Measurements from ENCODE around the gene RAP2A.

The RAP2A gene

DNA sequence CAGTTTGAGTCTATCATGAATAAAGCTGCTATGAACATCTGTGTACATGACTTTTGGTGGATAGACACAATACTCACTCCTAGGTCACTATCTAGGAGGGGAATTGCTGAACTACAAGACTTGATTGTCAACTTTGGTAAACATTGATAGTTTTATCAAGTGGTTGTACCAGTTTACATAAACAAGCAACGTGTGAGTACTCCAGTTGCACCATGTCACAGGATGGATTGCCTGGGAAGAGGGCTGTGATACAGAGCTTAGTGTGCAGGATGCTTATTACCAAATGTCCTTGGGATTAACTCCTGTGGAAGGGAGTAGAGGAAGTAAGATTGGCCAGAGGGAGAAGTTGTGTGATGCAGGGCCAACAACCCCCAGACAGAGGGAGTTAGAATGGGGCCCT lies 37.7 kb downstream of the RAP2A start:
- no peaks in the 10 kb centered on the region for H4K20me1 ChIP-seq (ENCODE audit: insufficient read depth)
- no peaks in the 10 kb centered on the region for H3K4me1 ChIP-seq (ENCODE audit: low read depth, poor library complexity, severe bottlenecking)
- no peaks in the 10 kb centered on the region for H3K27me3 ChIP-seq (ENCODE audit: insufficient read depth, low read depth)
- H3K4me2 ChIP-seq = no peak overlapping the region
- no peak overlapping the region for H3K27ac ChIP-seq
- no peaks in the 10 kb centered on the region for H3K79me2 ChIP-seq (ENCODE audit: insufficient read depth, low read depth)
- H3K4me3 ChIP-seq (IDR thresholded peaks at IDR 0.05; ENCODE audit: insufficient read depth, low read depth, low read length) = no peak overlapping the region
- no peak overlapping the region for H3K9ac ChIP-seq
- H3K36me3 ChIP-seq (ENCODE audit: insufficient read depth) = no peaks in the 10 kb centered on the region
- TF ChIP-seq, protein P1, sequence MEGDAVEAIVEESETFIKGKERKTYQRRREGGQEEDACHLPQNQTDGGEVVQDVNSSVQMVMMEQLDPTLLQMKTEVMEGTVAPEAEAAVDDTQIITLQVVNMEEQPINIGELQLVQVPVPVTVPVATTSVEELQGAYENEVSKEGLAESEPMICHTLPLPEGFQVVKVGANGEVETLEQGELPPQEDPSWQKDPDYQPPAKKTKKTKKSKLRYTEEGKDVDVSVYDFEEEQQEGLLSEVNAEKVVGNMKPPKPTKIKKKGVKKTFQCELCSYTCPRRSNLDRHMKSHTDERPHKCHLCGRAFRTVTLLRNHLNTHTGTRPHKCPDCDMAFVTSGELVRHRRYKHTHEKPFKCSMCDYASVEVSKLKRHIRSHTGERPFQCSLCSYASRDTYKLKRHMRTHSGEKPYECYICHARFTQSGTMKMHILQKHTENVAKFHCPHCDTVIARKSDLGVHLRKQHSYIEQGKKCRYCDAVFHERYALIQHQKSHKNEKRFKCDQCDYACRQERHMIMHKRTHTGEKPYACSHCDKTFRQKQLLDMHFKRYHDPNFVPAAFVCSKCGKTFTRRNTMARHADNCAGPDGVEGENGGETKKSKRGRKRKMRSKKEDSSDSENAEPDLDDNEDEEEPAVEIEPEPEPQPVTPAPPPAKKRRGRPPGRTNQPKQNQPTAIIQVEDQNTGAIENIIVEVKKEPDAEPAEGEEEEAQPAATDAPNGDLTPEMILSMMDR (conservative IDR thresholded peaks at IDR 0.05; ENCODE audit: low read depth, low read length) = no peak
- H2AFZ ChIP-seq (ENCODE audit: low read depth) = no peak overlapping the region

DNA sequence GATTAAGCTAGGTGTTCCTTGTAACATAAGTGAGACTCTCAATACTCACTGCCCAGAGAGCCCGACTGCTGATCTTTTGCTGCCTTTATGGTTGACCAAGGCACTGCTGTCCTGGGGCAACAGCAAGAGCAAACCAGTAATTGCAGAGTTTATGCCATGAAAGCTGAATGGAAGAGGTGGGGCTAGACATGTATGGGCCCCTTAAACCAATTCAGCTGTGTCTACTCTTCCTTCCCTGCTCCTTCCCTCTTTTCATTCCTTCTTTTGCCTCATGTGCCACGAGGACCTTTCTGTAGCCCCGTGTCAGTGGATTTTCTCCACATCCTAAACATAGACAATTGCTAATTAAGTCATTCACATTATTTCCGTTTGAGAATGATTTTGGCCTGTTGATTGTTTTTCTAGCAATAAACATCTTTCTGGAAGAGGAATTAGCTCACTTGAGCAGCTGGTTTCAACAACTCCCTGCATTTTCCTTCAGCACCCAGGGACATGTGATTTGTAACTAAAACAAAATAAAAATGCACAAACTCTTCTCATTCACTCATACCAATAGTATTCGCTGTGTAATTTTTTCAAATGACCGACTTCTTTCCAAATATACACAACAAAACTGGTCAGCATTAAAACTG lies 40.5 kb downstream of the RAP2A start:
- no peak overlapping the region for H2AFZ ChIP-seq (ENCODE audit: low read depth)
- no peak overlapping the region for H3K27ac ChIP-seq
- H3K4me3 ChIP-seq (IDR thresholded peaks at IDR 0.05; ENCODE audit: insufficient read depth, low read depth, low read length) = no peak overlapping the region
- H3K9ac ChIP-seq = no peak overlapping the region
- no peak overlapping the region for H3K4me2 ChIP-seq
- H3K4me1 ChIP-seq (ENCODE audit: low read depth, poor library complexity, severe bottlenecking) = no peaks in the 10 kb centered on the region
- no peaks in the 10 kb centered on the region for H3K36me3 ChIP-seq (ENCODE audit: insufficient read depth)
- TF ChIP-seq, protein P1 (conservative IDR thresholded peaks at IDR 0.05; ENCODE audit: low read depth, low read length) = no peak
- H3K27me3 ChIP-seq (ENCODE audit: insufficient read depth, low read depth) = no peaks in the 10 kb centered on the region
- H3K79me2 ChIP-seq (ENCODE audit: insufficient read depth, low read depth) = no peaks in the 10 kb centered on the region
- H4K20me1 ChIP-seq (ENCODE audit: insufficient read depth) = no peaks in the 10 kb centered on the region

DNA sequence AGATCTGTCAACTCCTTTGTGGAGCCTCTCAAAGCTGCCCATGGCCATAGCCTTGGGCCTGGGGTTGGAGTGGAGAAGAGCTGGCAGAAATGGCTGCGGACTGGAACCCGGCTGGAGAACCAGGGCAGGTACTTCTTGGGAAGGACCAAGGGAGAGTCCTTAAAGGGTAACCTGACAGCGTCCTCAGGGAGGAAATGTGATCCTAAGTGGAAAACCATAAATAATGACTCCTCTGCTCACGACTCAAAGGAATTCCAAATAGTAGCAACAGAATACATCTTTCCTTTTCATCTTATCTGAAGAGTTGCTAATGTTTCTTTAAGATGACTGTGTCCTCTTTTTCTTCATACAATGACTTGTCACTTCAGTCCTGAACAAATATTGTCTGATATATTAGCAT lies 41.0 kb downstream of the RAP2A start:
- Histone ChIP-seq H3K4me2 (no peak overlapping the region), H3K79me2 (ENCODE audit: insufficient read depth, low read depth) (no peaks in the 10 kb centered on the region)

DNA sequence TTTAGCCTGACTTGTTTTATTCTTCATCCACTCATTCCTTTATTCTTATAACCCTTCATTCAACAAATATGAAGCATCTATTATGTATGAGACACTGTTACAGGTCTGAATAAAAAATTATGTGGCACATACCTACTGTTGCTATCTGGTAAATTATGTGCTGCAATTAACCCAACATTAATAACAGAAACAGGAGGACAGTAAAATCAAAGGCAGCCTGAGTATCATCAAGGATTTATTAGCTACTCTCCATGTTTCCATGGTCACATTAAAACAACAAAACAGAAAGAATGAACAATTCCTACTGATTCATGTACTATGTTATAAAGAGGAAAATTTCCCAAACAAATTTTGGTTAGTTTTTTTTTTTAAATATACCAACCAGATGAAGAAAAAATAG lies 43.9 kb downstream of the RAP2A start:
- Histone ChIP-seq H3K36me3 (ENCODE audit: insufficient read depth) (no peaks in the 10 kb centered on the region), H3K79me2 (ENCODE audit: insufficient read depth, low read depth) (no peaks in the 10 kb centered on the region), H3K4me1 (ENCODE audit: low read depth, poor library complexity, severe bottlenecking) (no peaks in the 10 kb centered on the region), H3K4me2 (no peak overlapping the region), H3K9ac (no peak overlapping the region), H3K4me3 (IDR thresholded peaks at IDR 0.05; ENCODE audit: insufficient read depth, low read depth, low read length) (no peak overlapping the region), H2AFZ (ENCODE audit: low read depth) (no peak overlapping the region), H4K20me1 (ENCODE audit: insufficient read depth) (no peaks in the 10 kb centered on the region), H3K27me3 (ENCODE audit: insufficient read depth, low read depth) (no peaks in the 10 kb centered on the region), H3K27ac (no peak overlapping the region)
- TF ChIP-seq, protein P1 (conservative IDR thresholded peaks at IDR 0.05; ENCODE audit: low read depth, low read length) = no peak

More for the DNA sequence above, 41.0 kb downstream of the RAP2A start:
- Histone ChIP-seq H3K9ac (no peak overlapping the region), H3K36me3 (ENCODE audit: insufficient read depth) (no peaks in the 10 kb centered on the region), H3K4me1 (ENCODE audit: low read depth, poor library complexity, severe bottlenecking) (no peaks in the 10 kb centered on the region), H4K20me1 (ENCODE audit: insufficient read depth) (no peaks in the 10 kb centered on the region), H3K27ac (no peak overlapping the region), H3K4me3 (IDR thresholded peaks at IDR 0.05; ENCODE audit: insufficient read depth, low read depth, low read length) (no peak overlapping the region), H3K27me3 (ENCODE audit: insufficient read depth, low read depth) (no peaks in the 10 kb centered on the region), H2AFZ (ENCODE audit: low read depth) (no peak overlapping the region)
- TF ChIP-seq, protein P1 (conservative IDR thresholded peaks at IDR 0.05; ENCODE audit: low read depth, low read length) = no peak

Measured in KMS-11 (cell line).